H9 (cell line): ENCODE measurements around the gene INAFM1. TPM values are rescaled to one million over a fixed set of nuclear protein-coding genes. Genes with fewer than 3 reads are reported as not detected.

Experiments used
- DNase-seq: peaks from one replicate; pipeline ENCODE4 v3.0.0-alpha.2; 2017
- H2AFZ ChIP-seq: one replicate; pipeline ENCODE4 v1.6.1; 2013; ENCODE audit warnings: mild to moderate bottlenecking, low read length, control low read depth, moderate library complexity
- H2AK5ac ChIP-seq: 2 replicates; pipeline ENCODE4 v1.6.1; 2013; ENCODE audit warnings: low read length, control low read depth, mixed read lengths; ENCODE audit not compliant: insufficient read length
- H2BK120ac ChIP-seq: one replicate; pipeline ENCODE4 v1.6.1; 2013; ENCODE audit warnings: low read depth, mild to moderate bottlenecking, low read length, control low read depth, inconsistent platforms; ENCODE audit not compliant: poor library complexity, severe bottlenecking
- H2BK12ac ChIP-seq: 2 replicates; pipeline ENCODE4 v1.6.1; 2013; ENCODE audit warnings: low read length, control low read depth, mixed read lengths, low read depth; ENCODE audit not compliant: insufficient read length
- H2BK15ac ChIP-seq: 2 replicates; pipeline ENCODE4 v1.6.1; 2013; ENCODE audit warnings: low read depth, low read length, control low read depth
- H2BK20ac ChIP-seq: one replicate; pipeline ENCODE4 v1.6.1; 2013; ENCODE audit warnings: low read depth, mild to moderate bottlenecking, low read length, control low read depth, inconsistent platforms; ENCODE audit not compliant: poor library complexity, severe bottlenecking
- H2BK5ac ChIP-seq: 2 replicates; pipeline ENCODE4 v1.6.1; 2013; ENCODE audit warnings: low read length, control low read depth, mixed read lengths; ENCODE audit not compliant: insufficient read length
- H3K14ac ChIP-seq: 2 replicates; pipeline ENCODE4 v1.6.1; 2013; ENCODE audit warnings: low read length, control low read depth; ENCODE audit not compliant: insufficient read depth
- H3K18ac ChIP-seq: 2 replicates; pipeline ENCODE4 v1.6.1; 2013; ENCODE audit warnings: low read depth, mild to moderate bottlenecking, mixed read lengths, low read length, control low read depth; ENCODE audit not compliant: insufficient read length
- H3K23ac ChIP-seq: 2 replicates; pipeline ENCODE4 v1.6.1; 2013; ENCODE audit warnings: low read length, control low read depth, mixed read lengths, low read depth; ENCODE audit not compliant: insufficient read length
- H3K23me2 ChIP-seq: 2 replicates; pipeline ENCODE4 v1.6.1; 2013; ENCODE audit warnings: low read depth, mild to moderate bottlenecking, mixed read lengths, low read length, control low read depth; ENCODE audit not compliant: insufficient read length, poor library complexity, severe bottlenecking
- H3K27ac ChIP-seq: 2 replicates; pipeline ENCODE4 v1.5.1; 2013; ENCODE audit warnings: low read length, control low read depth, mixed read lengths, low read depth; ENCODE audit not compliant: insufficient read length
- H3K27me3 ChIP-seq: 2 replicates; pipeline ENCODE4 v1.6.1; 2013; ENCODE audit warnings: low read length, control low read depth, inconsistent platforms; ENCODE audit not compliant: insufficient read depth
- H3K4ac ChIP-seq: 2 replicates; pipeline ENCODE4 v1.6.1; 2013; ENCODE audit warnings: low read depth, mild to moderate bottlenecking, control low read depth, inconsistent platforms, low read length, moderate library complexity
- H3K4me1 ChIP-seq: 2 replicates; pipeline ENCODE4 v1.6.1; 2013; ENCODE audit warnings: low read length, control low read depth, inconsistent platforms; ENCODE audit not compliant: insufficient read depth
- H3K4me2 ChIP-seq: 2 replicates; pipeline ENCODE4 v1.6.1; 2013; ENCODE audit warnings: low read length, control low read depth, mixed read lengths; ENCODE audit not compliant: insufficient read length, insufficient read depth
- H3K56ac ChIP-seq: 2 replicates; pipeline ENCODE4 v1.6.1; 2013; ENCODE audit warnings: low read depth, mild to moderate bottlenecking, mixed read lengths, low read length, control low read depth; ENCODE audit not compliant: insufficient read length
- H3K79me1 ChIP-seq: 2 replicates; pipeline ENCODE4 v1.6.1; 2013; ENCODE audit warnings: low read depth, mild to moderate bottlenecking, moderate library complexity, low read length, control low read depth, inconsistent platforms; ENCODE audit not compliant: insufficient read depth, poor library complexity, severe bottlenecking
- H3K79me2 ChIP-seq: 2 replicates; pipeline ENCODE4 v1.6.1; 2013; ENCODE audit warnings: low read length, control low read depth, inconsistent platforms; ENCODE audit not compliant: insufficient read depth
- H3K9ac ChIP-seq: 2 replicates; pipeline ENCODE4 v1.6.1; 2013; ENCODE audit warnings: low read length, control low read depth, mixed read lengths; ENCODE audit not compliant: insufficient read length; ENCODE audit errors: extremely low read depth
- H3K9me3 ChIP-seq: one replicate; pipeline ENCODE4 v1.6.1; 2013; ENCODE audit warnings: low read depth, low read length, inconsistent platforms; ENCODE audit not compliant: control insufficient read depth
- H3T11ph ChIP-seq: one replicate; pipeline ENCODE4 v1.6.1; 2013; ENCODE audit warnings: mild to moderate bottlenecking, low read length, control low read depth, inconsistent platforms
- H4K20me1 ChIP-seq: one replicate; pipeline ENCODE4 v1.6.1; 2013; ENCODE audit not compliant: control insufficient read depth, insufficient read length, insufficient read depth
- H4K5ac ChIP-seq: 2 replicates; pipeline ENCODE4 v1.6.1; 2013; ENCODE audit warnings: low read depth, mild to moderate bottlenecking, mixed read lengths, low read length, control low read depth; ENCODE audit not compliant: insufficient read length
- H4K8ac ChIP-seq: replicated peaks from 2 replicates; pipeline ENCODE4 v1.6.1; 2013; ENCODE audit warnings: low read length, control low read depth, mixed read lengths, low read depth; ENCODE audit not compliant: insufficient read length
- H4K91ac ChIP-seq: 2 replicates; pipeline ENCODE4 v1.6.1; 2013; ENCODE audit warnings: low read depth, mild to moderate bottlenecking, moderate library complexity, mixed read lengths, low read length, control low read depth; ENCODE audit not compliant: insufficient read length
- H3K27ac Mint-ChIP-seq, 3 experiments: 2 replicates in 2 of 3; 3 replicates in 1 of 3; pipeline ENCODE4 v1.8.0; 2020 to 2021; ENCODE audit warnings: mixed read lengths in 3 of 3, mild to moderate bottlenecking in 1 of 3, moderate library complexity in 1 of 3
- H3K27me3 Mint-ChIP-seq: 2 replicates; pipeline ENCODE4 v1.8.0; 2021; ENCODE audit warnings: low read depth, mild to moderate bottlenecking, moderate library complexity, mixed read lengths
- H3K36me3 Mint-ChIP-seq, 3 experiments: 2 replicates in 2 of 3; 3 replicates in 1 of 3; pipeline ENCODE4 v1.8.0; 2020 to 2021; ENCODE audit warnings: low read depth in 3 of 3, mixed read lengths in 3 of 3; ENCODE audit not compliant: insufficient read depth in 1 of 3
- H3K4me1 Mint-ChIP-seq, 2 experiments: 2 replicates each; pipeline ENCODE4 v1.8.0; 2020; ENCODE audit warnings: mixed read lengths in 2 of 2
- H3K4me3 Mint-ChIP-seq, 2 experiments: 2 replicates in 1 of 2; 3 replicates in 1 of 2; pipeline ENCODE4 v1.8.0; 2020 to 2021; ENCODE audit warnings: mild to moderate bottlenecking in 2 of 2, mixed read lengths in 2 of 2, moderate library complexity in 1 of 2
- H3K9me3 Mint-ChIP-seq, 2 experiments: 2 replicates in 1 of 2; 3 replicates in 1 of 2; pipeline ENCODE4 v1.8.0; 2020; ENCODE audit warnings: mild to moderate bottlenecking in 2 of 2, mixed read lengths in 2 of 2, moderate library complexity in 1 of 2
- CTCF ChIP-seq: fragments of 200-600 bp; sonication (generic); conservative IDR thresholded peaks from 3 replicates; pipeline ENCODE4 v1.8.0; 2021; ENCODE audit warnings: antibody characterized with exemption, mild to moderate bottlenecking
- WGBS: extraction: QIAGEN DNeasy Blood & Tissue Kit; methylation state at CpG from one replicate; pipeline ENCODE4 v1.1.7; 2013; ENCODE audit warnings: missing lambda C conversion rate, low lambda C conversion rate, mixed read lengths; ENCODE audit not compliant: insufficient read length; ENCODE audit errors: extremely low coverage; 5-methylcytosine and 5-hydroxymethylcytosine counted together
- total RNA-seq: library from RNA; stranded (reverse); gene quantifications from 2 replicates; pipeline ENCODE4 v1.2.1, GENCODE V29; 2021

INAFM1 gene
- total RNA-seq, 1 experiment from 2014 or later: 8.5 TPM

- no peaks in the 10 kb centered on the region for H3K4me1 ChIP-seq
- H3K79me1 ChIP-seq: no peaks in the 10 kb centered on the region
- H4K5ac ChIP-seq: no peak overlapping the region
- no peak overlapping the region for H2BK12ac ChIP-seq
- H2AFZ ChIP-seq: no peak overlapping the region
- no peak overlapping the region for H3K56ac ChIP-seq
- H4K20me1 ChIP-seq: no peaks in the 10 kb centered on the region
- H3K18ac ChIP-seq: no peak overlapping the region
- no peak overlapping the region for H4K91ac ChIP-seq
- Mint-ChIP-seq H3K4me3 (no peak overlapping the region), H3K36me3 (no peaks in the 10 kb centered on the region; a peak in 1 of 7 replicates), H3K27ac (no peak overlapping the region), H3K27me3 (peaks cover 9% of the 10 kb centered on the region), H3K4me1 (peaks cover 0 to 3% of the 10 kb centered on the region in 2 experiments; a peak in 1 of 4 replicates), H3K9me3 (no peaks in the 10 kb centered on the region; a peak in 1 of 5 replicates)
- H4K8ac ChIP-seq: no peak overlapping the region
- H3K27ac ChIP-seq: no peak overlapping the region
- TF ChIP-seq CTCF: no peak
- no peaks in the 10 kb centered on the region for H3K27me3 ChIP-seq
- H3K79me2 ChIP-seq: no peaks in the 10 kb centered on the region
- no peak overlapping the region for H3K23ac ChIP-seq
- no peak overlapping the region for H3K4me2 ChIP-seq
- 100% methylated on average over 1 of the region's 2 CpGs for WGBS
- no peak overlapping the region for H3T11ph ChIP-seq
- H3K14ac ChIP-seq: no peak overlapping the region
- H2BK15ac ChIP-seq: no peak overlapping the region
- DNase-seq: no peak
- no peak overlapping the region for H2BK120ac ChIP-seq
- H2AK5ac ChIP-seq: no peak overlapping the region
- H3K9ac ChIP-seq: no peak overlapping the region
- H3K9me3 ChIP-seq: no peaks in the 10 kb centered on the region
- no peak overlapping the region for H3K4ac ChIP-seq
- peaks cover 3% of the 10 kb centered on the region for H3K23me2 ChIP-seq
- H2BK20ac ChIP-seq: no peak overlapping the region
- H2BK5ac ChIP-seq: no peak overlapping the region
Observed at GRCh38 chr19:47322058-47322457, 47.4 kb downstream of the INAFM1 start.
